HG02678 (cell line): ENCODE results near the gene ADGRG7.
A peak's percentile ranks its signal among the peaks of the same experiment; 100 is the strongest.

ENCODE experiments used
- ATAC-seq: cut with Tn5 transposase; IDR thresholded peaks from one replicate; pipeline ENCODE4 v1.9.1; 2021; ENCODE audit warnings: mild to moderate bottlenecking, moderate library complexity; ENCODE audit not compliant: unreplicated experiment

The ADGRG7 gene

GRCh38 chr3:100600181-100601042 is 9.0 kb upstream of the ADGRG7 start:
- no peak for ATAC-seq

- peak; percentile 38 for ATAC-seq
Observed at GRCh38 chr3:100602506-100603444, 6.6 kb upstream of the ADGRG7 start.

GRCh38 chr3:100603469-100603868 is 5.9 kb upstream of the ADGRG7 start:
- ATAC-seq, result peak; percentile 25

GRCh38 chr3:100605358-100605757 is 4.0 kb upstream of the ADGRG7 start:
- ATAC-seq, result no peak

- peak; percentile 77 for ATAC-seq
Observed at GRCh38 chr3:100606894-100607512, 2.4 kb upstream of the ADGRG7 start.

- no peak for ATAC-seq
Observed at GRCh38 chr3:100609963-100610362, 562 bp downstream of the ADGRG7 start.

- ATAC-seq, result no peak
Observed at GRCh38 chr3:100611221-100611620, 1.8 kb downstream of the ADGRG7 start.

GRCh38 chr3:100613721-100614390 is 4.5 kb downstream of the ADGRG7 start:
- ATAC-seq, result peak; percentile 84

GRCh38 chr3:100614941-100615340 is 5.5 kb downstream of the ADGRG7 start:
- no peak for ATAC-seq

GRCh38 chr3:100615684-100616083 is 6.3 kb downstream of the ADGRG7 start:
- ATAC-seq, result no peak

- ATAC-seq, result no peak
Observed at GRCh38 chr3:100621251-100621650, 11.8 kb downstream of the ADGRG7 start.

- ATAC-seq, result no peak
Observed at GRCh38 chr3:100627491-100627890, 18.1 kb downstream of the ADGRG7 start.

GRCh38 chr3:100629421-100630127 is 20.2 kb downstream of the ADGRG7 start:
- ATAC-seq, result no peak

GRCh38 chr3:100630664-100631063 is 21.3 kb downstream of the ADGRG7 start:
- ATAC-seq, result no peak

- ATAC-seq, result no peak
Observed at GRCh38 chr3:100631236-100631635, 21.8 kb downstream of the ADGRG7 start.

GRCh38 chr3:100634493-100635272 is 25.3 kb downstream of the ADGRG7 start:
- peak; percentile 56 for ATAC-seq

GRCh38 chr3:100635273-100635701 is 25.9 kb downstream of the ADGRG7 start:
- peak; percentile 55 for ATAC-seq

GRCh38 chr3:100637197-100637631 is 27.8 kb downstream of the ADGRG7 start:
- ATAC-seq, result no peak

GRCh38 chr3:100640633-100641032 is 31.2 kb downstream of the ADGRG7 start:
- ATAC-seq, result no peak
